Measurements from ENCODE around the gene FAM171A2. TPM values are rescaled to one million over a fixed set of nuclear protein-coding genes. Genes with fewer than 3 reads are reported as not detected.
"Not testable (repeated sequence)": the region's sequence is repeated elsewhere in the genome, so short reads cannot be mapped to it uniquely, and the experiment has no call there.

Gene FAM171A2
- total RNA-seq, 4 donors from 2014 or later = 0.27 to 5.0 (median 0.88) TPM; not detected in 1

DNA sequence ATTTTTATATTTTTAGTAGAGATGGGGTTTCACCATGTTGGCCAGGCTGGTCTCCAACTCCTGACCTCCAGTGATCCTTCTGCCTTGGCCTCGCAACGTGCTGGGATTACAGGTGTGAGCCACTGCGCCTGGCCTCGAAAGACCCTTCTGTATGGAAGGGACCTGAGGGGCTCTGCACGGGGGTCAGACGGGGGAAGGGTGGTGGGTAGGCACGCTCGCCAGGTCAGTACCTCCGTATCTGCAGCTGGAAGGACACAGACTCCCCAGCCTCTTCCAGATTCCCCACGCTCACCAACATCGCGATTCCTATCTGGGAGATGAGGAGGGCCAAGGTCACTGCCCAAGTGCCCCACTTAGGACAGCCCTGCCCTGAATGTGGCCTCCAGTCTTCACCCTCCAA lies 13.1 kb upstream of the FAM171A2 start:
- no peak for DNase-seq
- H3K36me3 ChIP-seq = no peaks in the 10 kb centered on the region
- no peak for TF ChIP-seq POLR2A (IDR thresholded peaks at IDR 0.05)
- TF ChIP-seq, protein P1, sequence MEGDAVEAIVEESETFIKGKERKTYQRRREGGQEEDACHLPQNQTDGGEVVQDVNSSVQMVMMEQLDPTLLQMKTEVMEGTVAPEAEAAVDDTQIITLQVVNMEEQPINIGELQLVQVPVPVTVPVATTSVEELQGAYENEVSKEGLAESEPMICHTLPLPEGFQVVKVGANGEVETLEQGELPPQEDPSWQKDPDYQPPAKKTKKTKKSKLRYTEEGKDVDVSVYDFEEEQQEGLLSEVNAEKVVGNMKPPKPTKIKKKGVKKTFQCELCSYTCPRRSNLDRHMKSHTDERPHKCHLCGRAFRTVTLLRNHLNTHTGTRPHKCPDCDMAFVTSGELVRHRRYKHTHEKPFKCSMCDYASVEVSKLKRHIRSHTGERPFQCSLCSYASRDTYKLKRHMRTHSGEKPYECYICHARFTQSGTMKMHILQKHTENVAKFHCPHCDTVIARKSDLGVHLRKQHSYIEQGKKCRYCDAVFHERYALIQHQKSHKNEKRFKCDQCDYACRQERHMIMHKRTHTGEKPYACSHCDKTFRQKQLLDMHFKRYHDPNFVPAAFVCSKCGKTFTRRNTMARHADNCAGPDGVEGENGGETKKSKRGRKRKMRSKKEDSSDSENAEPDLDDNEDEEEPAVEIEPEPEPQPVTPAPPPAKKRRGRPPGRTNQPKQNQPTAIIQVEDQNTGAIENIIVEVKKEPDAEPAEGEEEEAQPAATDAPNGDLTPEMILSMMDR (IDR thresholded peaks at IDR 0.05) = no peak
- no peak overlapping the region for H3K4me3 ChIP-seq
- H3K27me3 ChIP-seq = no peaks in the 10 kb centered on the region
- no peak overlapping the region for H3K27ac ChIP-seq
- peaks cover 0 to 4% (median 0%) of the 10 kb centered on the region in 4 donors for H3K4me1 ChIP-seq
- no peaks in the 10 kb centered on the region for H3K9me3 ChIP-seq

DNA sequence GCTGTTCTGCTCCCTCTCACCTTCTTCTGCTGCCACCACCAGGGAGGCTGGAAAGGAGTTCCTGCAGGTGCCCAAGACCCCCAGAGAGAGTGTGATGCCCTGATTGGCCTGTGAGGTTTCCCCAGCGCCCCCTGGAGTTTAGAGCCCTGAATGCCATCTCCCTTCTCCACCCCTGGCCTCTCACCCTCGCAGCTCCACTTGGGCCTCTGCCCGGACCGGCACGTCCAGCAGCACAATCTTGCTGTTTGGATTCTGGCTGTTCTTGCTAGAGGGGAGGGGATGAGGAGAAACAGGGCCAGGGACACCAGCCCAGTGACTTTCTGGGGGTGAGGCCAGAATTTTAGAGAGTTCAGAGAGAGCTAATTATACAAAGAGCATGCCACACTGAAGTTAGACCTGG lies 12.5 kb upstream of the FAM171A2 start:
- DNase-seq = peak in 1 of 3 donors; percentile 43
- TF ChIP-seq POLR2A (IDR thresholded peaks at IDR 0.05) = no peak
- TF ChIP-seq, protein P1 (IDR thresholded peaks at IDR 0.05) = peak in 3 of 6 experiments; percentile 20 to 24 (median 23)
- Histone ChIP-seq H3K9me3 (no peaks in the 10 kb centered on the region), H3K36me3 (no peaks in the 10 kb centered on the region), H3K4me1 (peaks cover 0 to 4% (median 0%) of the 10 kb centered on the region in 4 donors), H3K4me3 (no peak overlapping the region), H3K27me3 (no peaks in the 10 kb centered on the region), H3K27ac (no peak overlapping the region)

DNA sequence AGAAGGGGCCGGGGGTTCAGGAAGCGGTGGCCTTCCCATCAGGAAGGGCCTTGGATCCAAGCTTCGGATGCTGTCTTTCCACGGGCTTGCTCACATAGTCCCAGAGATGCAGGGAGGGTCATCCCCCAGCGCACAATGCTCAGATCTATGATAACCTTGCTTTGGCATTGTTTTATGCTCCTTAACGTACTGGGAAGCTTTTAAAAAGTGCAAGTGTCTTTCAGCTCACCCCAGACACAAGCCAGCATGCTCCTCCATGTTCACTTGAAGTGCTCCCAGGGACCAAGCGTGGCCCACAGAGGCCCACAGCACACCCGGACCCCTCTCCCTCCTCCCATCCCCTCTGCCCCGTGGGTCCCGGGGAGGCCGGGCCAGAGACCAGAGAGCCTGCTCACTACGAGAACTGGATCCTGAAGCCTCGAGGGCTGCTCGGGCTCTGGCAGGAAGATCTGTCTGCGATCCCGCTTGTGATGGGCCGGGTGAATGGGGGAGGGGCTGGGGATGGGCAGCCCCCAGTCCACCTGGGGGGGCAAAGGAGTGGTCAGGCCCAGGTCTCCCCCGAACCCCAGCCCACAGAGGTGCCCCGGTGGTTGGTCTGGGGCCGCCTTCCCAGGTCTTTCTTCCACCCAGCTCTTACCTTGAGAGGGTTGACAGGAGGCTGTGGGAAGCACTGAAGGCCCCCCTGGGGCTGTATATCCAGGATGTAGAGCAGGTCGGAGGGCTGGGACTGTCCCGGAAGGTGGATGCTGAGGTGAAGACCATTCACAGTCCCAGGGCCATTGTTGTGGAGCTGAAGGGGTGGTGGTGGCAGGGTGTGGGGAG lies 11.8 kb upstream of the FAM171A2 start:
- Histone ChIP-seq H3K9me3 (no peaks in the 10 kb centered on the region), H3K4me3 (no peak overlapping the region), H3K27me3 (no peaks in the 10 kb centered on the region), H3K27ac (no peak overlapping the region), H3K4me1 (peaks cover 0 to 4% (median 0%) of the 10 kb centered on the region in 4 donors), H3K36me3 (no peaks in the 10 kb centered on the region)
- no peak for DNase-seq
- TF ChIP-seq POLR2A (IDR thresholded peaks at IDR 0.05) = no peak
- TF ChIP-seq, protein P1 (IDR thresholded peaks at IDR 0.05) = no peak

DNA sequence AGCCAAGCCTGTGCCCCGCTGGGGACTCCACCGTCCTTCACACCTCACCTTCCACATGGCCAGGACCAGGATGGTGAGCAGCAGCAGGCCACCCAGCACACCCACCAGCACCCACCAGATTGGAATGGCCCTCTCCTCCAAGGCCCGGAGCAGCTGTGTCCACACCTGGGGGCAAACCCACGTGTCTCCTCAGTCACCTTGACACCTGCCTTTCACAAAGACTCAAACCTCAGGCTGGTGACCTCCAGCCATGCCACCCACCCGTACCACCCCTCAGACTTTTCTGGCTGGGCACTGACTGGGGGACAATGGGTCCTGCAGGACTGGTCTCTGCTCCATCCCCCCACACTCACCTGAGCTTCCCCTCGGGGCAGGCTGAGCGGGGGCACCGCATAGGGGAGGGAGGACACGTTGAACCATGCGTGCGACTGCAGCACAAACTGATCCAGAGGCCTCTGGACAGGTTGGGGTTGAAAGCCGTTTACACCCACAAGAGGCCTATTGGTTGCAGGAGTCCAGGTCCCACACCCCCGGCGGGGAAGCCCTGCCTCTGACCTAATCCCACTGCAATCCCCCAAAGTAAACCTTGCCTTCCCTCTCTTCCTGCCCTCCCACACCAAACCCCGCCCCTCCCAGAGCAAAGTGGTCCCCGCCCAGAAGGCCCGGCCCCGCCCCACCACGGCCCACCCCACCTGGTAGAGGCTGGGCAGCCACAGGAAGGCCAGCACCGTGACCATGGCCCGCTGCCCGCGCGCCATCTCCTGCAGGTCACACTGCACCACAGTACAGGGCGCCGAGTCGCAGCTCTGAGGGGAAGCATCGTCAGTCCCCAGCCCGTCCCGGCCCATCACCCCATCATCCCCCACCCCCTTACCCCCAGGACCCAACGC lies 10.9 kb upstream of the FAM171A2 start:
- no peak for TF ChIP-seq POLR2A (IDR thresholded peaks at IDR 0.05)
- TF ChIP-seq, protein P1 (IDR thresholded peaks at IDR 0.05) = no peak
- DNase-seq = no peak
- Histone ChIP-seq H3K4me3 (no peak overlapping the region), H3K27ac (no peak overlapping the region), H3K4me1 (peaks cover 0 to 4% (median 0%) of the 10 kb centered on the region in 4 donors), H3K27me3 (no peaks in the 10 kb centered on the region), H3K9me3 (no peaks in the 10 kb centered on the region), H3K36me3 (no peaks in the 10 kb centered on the region)

DNA sequence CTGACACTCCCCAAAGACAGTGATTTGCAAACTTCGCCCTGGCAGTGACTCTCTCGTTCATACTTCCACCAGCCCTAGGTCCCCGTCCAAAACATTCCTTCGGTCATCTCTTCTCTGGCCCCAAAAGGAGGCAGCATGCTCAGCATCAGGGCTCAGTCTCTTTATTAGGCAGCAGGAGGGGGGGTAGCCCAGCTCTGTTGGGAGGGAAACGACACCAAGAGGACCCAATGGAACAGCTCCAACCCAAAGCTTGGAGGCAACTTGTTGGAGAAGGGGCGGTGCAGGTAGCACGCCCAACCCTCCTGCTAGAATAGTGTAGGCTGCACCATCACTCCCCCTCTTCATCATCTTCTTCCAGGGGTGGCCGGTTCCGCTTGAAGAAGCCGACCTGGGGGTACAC lies 8.4 kb upstream of the FAM171A2 start:
- Histone ChIP-seq H3K27me3 (no peaks in the 10 kb centered on the region), H3K4me1 (peaks cover 0 to 4% (median 0%) of the 10 kb centered on the region in 4 donors), H3K27ac (no peak overlapping the region), H3K9me3 (no peaks in the 10 kb centered on the region), H3K36me3 (no peaks in the 10 kb centered on the region), H3K4me3 (no peak overlapping the region)
- TF ChIP-seq, protein P1 (IDR thresholded peaks at IDR 0.05) = no peak
- no peak for TF ChIP-seq POLR2A (IDR thresholded peaks at IDR 0.05)
- DNase-seq = no peak

DNA sequence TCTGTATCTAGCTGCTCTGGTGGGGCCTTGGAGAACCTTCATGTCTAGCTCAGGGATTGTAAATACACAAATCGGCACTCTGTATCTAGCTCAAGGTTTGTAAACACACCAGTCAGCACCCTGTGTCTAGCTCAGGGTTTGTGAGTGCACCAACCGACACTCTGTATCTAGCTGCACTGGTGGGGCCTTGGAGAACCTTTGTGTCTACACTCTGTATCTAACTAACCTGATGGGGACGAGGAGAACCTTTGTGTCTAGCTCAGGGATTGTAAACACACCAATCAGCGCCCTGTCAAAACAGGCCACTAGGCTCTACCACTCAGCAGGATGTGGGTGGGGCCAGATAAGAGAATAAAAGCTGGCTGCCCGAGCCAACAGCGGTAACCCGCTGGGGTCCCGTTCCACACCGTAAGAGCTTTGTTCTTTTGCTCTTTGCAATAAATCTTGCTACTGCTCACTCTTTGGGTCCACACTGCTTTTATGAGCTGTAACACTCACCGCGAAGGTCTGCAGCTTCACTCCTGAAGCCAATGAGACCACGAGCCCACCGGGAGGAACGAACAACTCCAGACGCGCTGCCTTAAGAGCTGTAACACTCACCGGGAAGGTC lies 5.9 kb upstream of the FAM171A2 start:
- not testable (repeated sequence) for H3K4me1 ChIP-seq, H3K27me3 ChIP-seq

DNA sequence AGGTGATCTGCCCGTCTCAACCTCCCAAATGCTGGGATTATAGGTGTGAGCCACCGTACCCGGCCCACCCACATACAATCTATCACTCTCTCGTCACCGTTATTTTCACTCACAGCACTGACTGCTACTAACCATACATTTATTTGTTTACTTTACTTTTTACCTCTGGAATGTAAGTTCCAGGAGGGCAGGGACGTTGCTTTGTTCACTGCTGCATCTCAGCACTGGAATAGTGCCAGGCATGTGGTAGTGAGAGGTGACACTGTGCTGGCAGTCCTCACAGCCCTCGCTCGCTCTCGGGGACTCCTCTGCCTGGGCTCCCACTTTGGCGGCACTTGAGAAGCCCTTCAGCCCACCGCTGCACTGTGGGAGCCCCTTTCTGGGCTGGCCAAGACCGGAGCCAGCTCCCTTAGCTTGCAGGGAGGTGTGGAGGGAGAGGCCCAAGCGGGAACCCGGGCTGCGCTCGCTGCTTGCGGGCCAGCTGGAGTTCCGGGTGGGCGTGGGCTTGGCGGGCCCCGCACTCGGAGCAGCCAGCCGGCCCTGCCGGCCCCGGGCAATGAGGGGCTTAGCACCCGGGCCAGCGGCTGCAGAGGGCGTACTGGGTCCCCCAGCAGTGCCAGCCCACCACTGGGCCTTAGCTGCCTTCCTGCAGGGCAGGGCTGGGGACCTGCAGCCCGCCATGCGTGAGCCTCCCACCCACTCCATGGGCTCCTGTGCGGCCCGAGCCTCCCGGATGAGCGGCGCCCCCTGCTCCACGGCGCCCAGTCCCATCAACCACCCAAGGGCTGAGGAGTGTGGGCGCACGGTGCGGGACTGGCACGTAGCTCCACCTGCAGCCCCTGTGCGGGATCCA lies 5.0 kb upstream of the FAM171A2 start:
- H3K4me1 ChIP-seq, H3K27ac ChIP-seq, H3K36me3 ChIP-seq, DNase-seq, H3K27me3 ChIP-seq, H3K4me3 ChIP-seq, H3K9me3 ChIP-seq: not testable (repeated sequence)

More for the DNA sequence above, 5.9 kb upstream of the FAM171A2 start:
- not testable (repeated sequence) for H3K9me3 ChIP-seq, H3K27ac ChIP-seq, H3K4me3 ChIP-seq, H3K36me3 ChIP-seq, DNase-seq

Measured in Peyer's patch (tissue), 4 donors.